ENCODE data around the gene ANG.

ANG gene

DNA sequence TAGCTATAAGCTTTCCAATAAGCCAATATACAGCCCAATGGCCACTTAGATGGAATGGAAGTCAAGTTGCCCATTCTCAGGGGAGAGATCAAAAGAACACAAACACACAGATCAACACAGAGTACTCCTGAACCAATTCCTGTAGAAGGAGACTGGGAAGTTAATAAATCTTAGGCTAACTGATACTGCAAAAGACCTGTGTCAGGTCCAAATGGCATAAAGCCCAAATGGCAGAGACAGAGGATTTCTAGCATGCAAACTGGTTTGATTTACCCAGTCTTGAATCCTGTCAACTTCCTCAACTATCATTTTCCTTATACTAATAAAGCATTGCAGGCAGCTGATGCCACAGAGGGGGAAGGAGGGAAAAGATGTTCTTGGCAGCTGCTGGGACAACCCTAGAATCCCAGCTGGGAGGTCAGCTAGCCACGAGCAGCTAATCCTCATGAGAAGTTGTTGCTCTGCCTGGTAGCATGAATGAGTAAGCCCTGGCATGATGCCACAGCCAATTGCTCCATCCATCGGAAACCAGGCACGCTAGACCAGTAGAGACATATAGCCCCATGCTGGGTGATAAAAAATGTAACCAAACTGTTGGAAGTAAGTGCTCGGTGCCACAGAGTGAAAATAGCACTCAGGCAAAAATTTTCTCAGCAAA lies 26.2 kb downstream of the ANG start:
- H3K4me2 ChIP-seq (ENCODE audit: low read length, poor library complexity, severe bottlenecking): no peak overlapping the region
- no peak overlapping the region for H2BK120ac ChIP-seq (ENCODE audit: low read depth, low read length)
- H4K8ac ChIP-seq (ENCODE audit: low read length): no peak overlapping the region
- no peak overlapping the region for H3K18ac ChIP-seq (ENCODE audit: low read depth in 1 of 2, low read length in 2 of 2)
- no peak overlapping the region for H2AFZ ChIP-seq (ENCODE audit: low read depth, low read length)
- H4K91ac ChIP-seq (ENCODE audit: low read length): no peak overlapping the region
- no peak for DNase-seq
- no peak overlapping the region for H3K9ac ChIP-seq (ENCODE audit: low read length)
- no peak overlapping the region for H3K4me3 ChIP-seq (ENCODE audit: insufficient read depth in 1 of 2, low read depth in 1 of 2, low read length in 2 of 2)
- H3K27me3 ChIP-seq (ENCODE audit: control insufficient read depth in 1 of 2, insufficient read depth in 1 of 2, low read length in 2 of 2): peaks cover 10 to 53% of the 10 kb centered on the region in 2 experiments
- no peaks in the 10 kb centered on the region for H3K4me1 ChIP-seq (ENCODE audit: control insufficient read depth, insufficient read depth, low read depth, low read length)
- no peak overlapping the region for H2AK5ac ChIP-seq (ENCODE audit: low read length, severe bottlenecking)
- no peak overlapping the region for H2BK12ac ChIP-seq (ENCODE audit: low read length in 2 of 2)
- H3K9me3 ChIP-seq (ENCODE audit: control insufficient read depth, low read length): no peaks in the 10 kb centered on the region
- H3K4ac ChIP-seq (ENCODE audit: low read depth in 1 of 2, low read length in 2 of 2): no peak overlapping the region
- H3K23ac ChIP-seq (ENCODE audit: low read length in 2 of 2): no peak overlapping the region
- H2BK15ac ChIP-seq (ENCODE audit: low read depth, poor library complexity, severe bottlenecking): no peak overlapping the region
- H3K79me1 ChIP-seq (replicated peaks; ENCODE audit: low read length, poor library complexity, severe bottlenecking): no peaks in the 10 kb centered on the region
- H3K14ac ChIP-seq (ENCODE audit: low read length in 2 of 2): no peak overlapping the region
- H3K27ac ChIP-seq (ENCODE audit: low read length, poor library complexity, severe bottlenecking): no peak overlapping the region
- H3K36me3 ChIP-seq (ENCODE audit: control insufficient read depth in 1 of 2, insufficient read depth in 2 of 2, low read depth in 1 of 2, low read length in 2 of 2): no peaks in the 10 kb centered on the region
- WGBS: 70% methylated on average over 4 of the region's 4 CpGs
- H2BK5ac ChIP-seq (ENCODE audit: low read depth, low read length, poor library complexity, severe bottlenecking): no peak overlapping the region

GRCh38 chr14:20719777-20720176 lies 31.2 kb downstream of the ANG start:
- Histone ChIP-seq H3K79me1 (replicated peaks; ENCODE audit: low read length, poor library complexity, severe bottlenecking) (no peaks in the 10 kb centered on the region), H3K18ac (ENCODE audit: low read depth in 1 of 2, low read length in 2 of 2) (no peak overlapping the region), H2AK5ac (ENCODE audit: low read length, severe bottlenecking) (no peak overlapping the region), H2BK12ac (ENCODE audit: low read length in 2 of 2) (no peak overlapping the region), H2AFZ (ENCODE audit: low read depth, low read length) (no peak overlapping the region), H3K36me3 (ENCODE audit: control insufficient read depth in 1 of 2, insufficient read depth in 2 of 2, low read depth in 1 of 2, low read length in 2 of 2) (no peaks in the 10 kb centered on the region), H3K9ac (ENCODE audit: low read length) (no peak overlapping the region), H4K91ac (ENCODE audit: low read length) (no peak overlapping the region), H3K4ac (ENCODE audit: low read depth in 1 of 2, low read length in 2 of 2) (no peak overlapping the region), H3K23ac (ENCODE audit: low read length in 2 of 2) (no peak overlapping the region), H3K9me3 (ENCODE audit: control insufficient read depth, low read length) (no peaks in the 10 kb centered on the region), H2BK15ac (ENCODE audit: low read depth, poor library complexity, severe bottlenecking) (no peak overlapping the region), H3K27me3 (ENCODE audit: control insufficient read depth in 1 of 2, insufficient read depth in 1 of 2, low read length in 2 of 2) (peaks cover 0 to 45% of the 10 kb centered on the region in 2 experiments), H3K4me1 (ENCODE audit: control insufficient read depth, insufficient read depth, low read depth, low read length) (no peaks in the 10 kb centered on the region), H3K14ac (ENCODE audit: low read length in 2 of 2) (no peak overlapping the region), H3K4me2 (ENCODE audit: low read length, poor library complexity, severe bottlenecking) (no peak overlapping the region), H3K4me3 (ENCODE audit: insufficient read depth in 1 of 2, low read depth in 1 of 2, low read length in 2 of 2) (no peak overlapping the region), H4K8ac (ENCODE audit: low read length) (no peak overlapping the region), H3K27ac (ENCODE audit: low read length, poor library complexity, severe bottlenecking) (no peak overlapping the region), H2BK120ac (ENCODE audit: low read depth, low read length) (no peak overlapping the region), H2BK5ac (ENCODE audit: low read depth, low read length, poor library complexity, severe bottlenecking) (no peak overlapping the region)
- no peak for DNase-seq
- WGBS: 72% methylated on average over 4 of the region's 4 CpGs

DNA sequence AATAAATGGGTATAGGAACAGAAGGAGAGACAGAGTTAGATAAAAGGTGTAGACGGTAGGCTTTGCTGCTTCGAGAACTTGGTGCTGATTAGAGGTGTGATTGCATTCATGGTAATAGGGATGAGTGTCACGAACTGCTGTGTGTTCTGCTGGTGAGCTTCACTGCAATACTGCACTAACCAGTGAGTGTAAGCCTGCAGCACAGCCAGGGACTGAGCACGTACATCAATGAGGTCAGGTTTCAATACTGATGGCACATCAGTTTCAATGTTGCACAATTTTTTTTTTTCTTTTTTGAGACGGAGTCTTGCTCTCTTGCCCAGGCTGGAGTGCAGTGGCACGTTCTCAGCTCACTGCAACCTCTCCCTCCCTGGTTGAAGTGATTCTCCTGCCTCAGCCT lies 32.2 kb downstream of the ANG start:
- no peak overlapping the region for H2BK5ac ChIP-seq (ENCODE audit: low read depth, low read length, poor library complexity, severe bottlenecking)
- H3K27ac ChIP-seq (ENCODE audit: low read length, poor library complexity, severe bottlenecking): no peak overlapping the region
- H2BK15ac ChIP-seq (ENCODE audit: low read depth, poor library complexity, severe bottlenecking): no peak overlapping the region
- H3K4me2 ChIP-seq (ENCODE audit: low read length, poor library complexity, severe bottlenecking): no peak overlapping the region
- H3K9ac ChIP-seq (ENCODE audit: low read length): no peak overlapping the region
- H3K18ac ChIP-seq (ENCODE audit: low read depth in 1 of 2, low read length in 2 of 2): no peak overlapping the region
- H3K27me3 ChIP-seq (ENCODE audit: control insufficient read depth in 1 of 2, insufficient read depth in 1 of 2, low read length in 2 of 2): peaks cover 0 to 50% of the 10 kb centered on the region in 2 experiments
- 72% methylated on average over 6 of the region's 6 CpGs for WGBS
- no peaks in the 10 kb centered on the region for H3K9me3 ChIP-seq (ENCODE audit: control insufficient read depth, low read length)
- no peak overlapping the region for H3K4me3 ChIP-seq (ENCODE audit: insufficient read depth in 1 of 2, low read depth in 1 of 2, low read length in 2 of 2)
- H4K8ac ChIP-seq (ENCODE audit: low read length): no peak overlapping the region
- no peaks in the 10 kb centered on the region for H3K4me1 ChIP-seq (ENCODE audit: control insufficient read depth, insufficient read depth, low read depth, low read length)
- no peak overlapping the region for H2BK12ac ChIP-seq (ENCODE audit: low read length in 2 of 2)
- no peak overlapping the region for H2BK120ac ChIP-seq (ENCODE audit: low read depth, low read length)
- no peaks in the 10 kb centered on the region for H3K79me1 ChIP-seq (replicated peaks; ENCODE audit: low read length, poor library complexity, severe bottlenecking)
- H3K14ac ChIP-seq (ENCODE audit: low read length in 2 of 2): no peak overlapping the region
- H3K4ac ChIP-seq (ENCODE audit: low read depth in 1 of 2, low read length in 2 of 2): no peak overlapping the region
- no peak overlapping the region for H4K91ac ChIP-seq (ENCODE audit: low read length)
- H3K23ac ChIP-seq (ENCODE audit: low read length in 2 of 2): no peak overlapping the region
- DNase-seq: no peak
- H2AFZ ChIP-seq (ENCODE audit: low read depth, low read length): no peak overlapping the region
- H2AK5ac ChIP-seq (ENCODE audit: low read length, severe bottlenecking): no peak overlapping the region
- no peaks in the 10 kb centered on the region for H3K36me3 ChIP-seq (ENCODE audit: control insufficient read depth in 1 of 2, insufficient read depth in 2 of 2, low read depth in 1 of 2, low read length in 2 of 2)

- H3K18ac ChIP-seq (ENCODE audit: low read depth in 1 of 2, low read length in 2 of 2): no peak overlapping the region
- no peak overlapping the region for H4K8ac ChIP-seq (ENCODE audit: low read length)
- no peak overlapping the region for H2BK5ac ChIP-seq (ENCODE audit: low read depth, low read length, poor library complexity, severe bottlenecking)
- no peaks in the 10 kb centered on the region for H3K9me3 ChIP-seq (ENCODE audit: control insufficient read depth, low read length)
- no peak overlapping the region for H3K4me3 ChIP-seq (ENCODE audit: insufficient read depth in 1 of 2, low read depth in 1 of 2, low read length in 2 of 2)
- no peak overlapping the region for H3K27ac ChIP-seq (ENCODE audit: low read length, poor library complexity, severe bottlenecking)
- no peaks in the 10 kb centered on the region for H3K36me3 ChIP-seq (ENCODE audit: control insufficient read depth in 1 of 2, insufficient read depth in 2 of 2, low read depth in 1 of 2, low read length in 2 of 2)
- H3K4me2 ChIP-seq (ENCODE audit: low read length, poor library complexity, severe bottlenecking): no peak overlapping the region
- 92% methylated on average over 7 of the region's 12 CpGs for WGBS
- no peak overlapping the region for H2BK12ac ChIP-seq (ENCODE audit: low read length in 2 of 2)
- no peak overlapping the region for H3K23ac ChIP-seq (ENCODE audit: low read length in 2 of 2)
- no peak overlapping the region for H2AK5ac ChIP-seq (ENCODE audit: low read length, severe bottlenecking)
- no peak overlapping the region for H2BK120ac ChIP-seq (ENCODE audit: low read depth, low read length)
- H2BK15ac ChIP-seq (ENCODE audit: low read depth, poor library complexity, severe bottlenecking): no peak overlapping the region
- peaks cover 0 to 48% of the 10 kb centered on the region in 2 experiments for H3K27me3 ChIP-seq (ENCODE audit: control insufficient read depth in 1 of 2, insufficient read depth in 1 of 2, low read length in 2 of 2)
- H3K4me1 ChIP-seq (ENCODE audit: control insufficient read depth, insufficient read depth, low read depth, low read length): no peaks in the 10 kb centered on the region
- no peaks in the 10 kb centered on the region for H3K79me1 ChIP-seq (replicated peaks; ENCODE audit: low read length, poor library complexity, severe bottlenecking)
- no peak overlapping the region for H2AFZ ChIP-seq (ENCODE audit: low read depth, low read length)
- no peak for DNase-seq
- H3K14ac ChIP-seq (ENCODE audit: low read length in 2 of 2): no peak overlapping the region
- H3K4ac ChIP-seq (ENCODE audit: low read depth in 1 of 2, low read length in 2 of 2): no peak overlapping the region
- no peak overlapping the region for H3K9ac ChIP-seq (ENCODE audit: low read length)
- no peak overlapping the region for H4K91ac ChIP-seq (ENCODE audit: low read length)
Measured at GRCh38 chr14:20722016-20722415, 33.5 kb downstream of the ANG start.
